Measurements from ENCODE around the gene LIMK2.

DNA sequence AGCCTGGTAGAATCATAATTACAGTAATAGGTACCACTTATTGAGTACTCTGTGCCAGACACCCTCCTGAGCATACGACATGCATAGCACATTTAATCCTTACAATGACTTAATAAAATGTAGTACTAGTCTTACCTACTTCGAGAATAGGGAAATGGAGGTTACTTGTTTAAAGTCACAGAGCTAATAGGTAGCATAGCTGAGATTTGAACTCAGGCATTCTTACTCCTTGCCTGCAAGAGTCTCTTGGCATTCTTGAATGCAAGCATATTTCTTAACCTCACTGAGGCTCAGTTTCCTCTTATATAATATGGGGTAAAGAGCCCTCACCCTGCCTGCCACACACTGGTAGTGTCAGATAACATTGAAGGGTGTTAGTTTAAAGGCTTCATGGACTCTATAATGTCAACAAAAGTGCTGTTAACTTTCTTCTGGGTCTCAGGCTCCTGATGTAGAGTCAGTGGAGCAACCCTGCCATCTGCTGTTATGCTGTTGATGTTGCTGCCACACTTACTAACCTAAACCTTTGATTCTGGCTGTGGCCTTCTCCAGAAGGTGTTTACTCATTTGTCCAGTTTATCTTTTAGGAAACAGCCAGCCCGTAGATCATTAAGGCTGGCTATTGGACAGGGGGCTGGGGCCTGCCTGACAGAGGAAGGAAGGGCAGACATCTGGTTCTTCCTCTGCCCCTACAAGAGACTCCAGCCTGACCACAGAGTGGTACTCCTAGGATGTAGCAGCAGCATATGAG, 18.9 kb downstream of the LIMK2 start:
- TF ChIP-seq SUPT20H (IDR thresholded peaks at IDR 0.05; ENCODE audit: borderline replicate concordance, control insufficient read depth, low read depth, low read length): no peak
- TF ChIP-seq, protein P1, sequence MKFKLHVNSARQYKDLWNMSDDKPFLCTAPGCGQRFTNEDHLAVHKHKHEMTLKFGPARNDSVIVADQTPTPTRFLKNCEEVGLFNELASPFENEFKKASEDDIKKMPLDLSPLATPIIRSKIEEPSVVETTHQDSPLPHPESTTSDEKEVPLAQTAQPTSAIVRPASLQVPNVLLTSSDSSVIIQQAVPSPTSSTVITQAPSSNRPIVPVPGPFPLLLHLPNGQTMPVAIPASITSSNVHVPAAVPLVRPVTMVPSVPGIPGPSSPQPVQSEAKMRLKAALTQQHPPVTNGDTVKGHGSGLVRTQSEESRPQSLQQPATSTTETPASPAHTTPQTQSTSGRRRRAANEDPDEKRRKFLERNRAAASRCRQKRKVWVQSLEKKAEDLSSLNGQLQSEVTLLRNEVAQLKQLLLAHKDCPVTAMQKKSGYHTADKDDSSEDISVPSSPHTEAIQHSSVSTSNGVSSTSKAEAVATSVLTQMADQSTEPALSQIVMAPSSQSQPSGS (IDR thresholded peaks at IDR 0.05; ENCODE audit: low read length): no peak
- TF ChIP-seq, protein P2, sequence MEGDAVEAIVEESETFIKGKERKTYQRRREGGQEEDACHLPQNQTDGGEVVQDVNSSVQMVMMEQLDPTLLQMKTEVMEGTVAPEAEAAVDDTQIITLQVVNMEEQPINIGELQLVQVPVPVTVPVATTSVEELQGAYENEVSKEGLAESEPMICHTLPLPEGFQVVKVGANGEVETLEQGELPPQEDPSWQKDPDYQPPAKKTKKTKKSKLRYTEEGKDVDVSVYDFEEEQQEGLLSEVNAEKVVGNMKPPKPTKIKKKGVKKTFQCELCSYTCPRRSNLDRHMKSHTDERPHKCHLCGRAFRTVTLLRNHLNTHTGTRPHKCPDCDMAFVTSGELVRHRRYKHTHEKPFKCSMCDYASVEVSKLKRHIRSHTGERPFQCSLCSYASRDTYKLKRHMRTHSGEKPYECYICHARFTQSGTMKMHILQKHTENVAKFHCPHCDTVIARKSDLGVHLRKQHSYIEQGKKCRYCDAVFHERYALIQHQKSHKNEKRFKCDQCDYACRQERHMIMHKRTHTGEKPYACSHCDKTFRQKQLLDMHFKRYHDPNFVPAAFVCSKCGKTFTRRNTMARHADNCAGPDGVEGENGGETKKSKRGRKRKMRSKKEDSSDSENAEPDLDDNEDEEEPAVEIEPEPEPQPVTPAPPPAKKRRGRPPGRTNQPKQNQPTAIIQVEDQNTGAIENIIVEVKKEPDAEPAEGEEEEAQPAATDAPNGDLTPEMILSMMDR (IDR thresholded peaks at IDR 0.05 in 2 of 3, conservative IDR thresholded peaks at IDR 0.05 in 1 of 3; ENCODE audit: control insufficient read depth in 2 of 3, extremely low read depth in 1 of 3, insufficient read depth in 1 of 3, low read depth in 3 of 3, low read length in 3 of 3): peak; percentile 67 to 83 (median 77)
- no peak for TF ChIP-seq MTA2 (IDR thresholded peaks at IDR 0.05; ENCODE audit: low read depth)
- no peak for TF ChIP-seq NR2F1 (conservative IDR thresholded peaks at IDR 0.05)
- no peak for TF ChIP-seq MYC (IDR thresholded peaks at IDR 0.05; ENCODE audit: insufficient read depth, insufficient read length, insufficient replicate concordance, low read length, severe bottlenecking)
- no peak for TF ChIP-seq TARDBP (IDR thresholded peaks at IDR 0.05; ENCODE audit: borderline replicate concordance)
- TF ChIP-seq EZH2 (IDR thresholded peaks at IDR 0.05; ENCODE audit: borderline replicate concordance, control insufficient read depth, low read depth, low read length): no peak

Data from GM12878 (cell line).